GM19035 (cell line): ENCODE results near the gene UQCC5.

Source experiments
- ATAC-seq: cut with Tn5 transposase; IDR thresholded peaks from one replicate; pipeline ENCODE4 v1.9.1; 2021; ENCODE audit not compliant: unreplicated experiment

Gene UQCC5

DNA sequence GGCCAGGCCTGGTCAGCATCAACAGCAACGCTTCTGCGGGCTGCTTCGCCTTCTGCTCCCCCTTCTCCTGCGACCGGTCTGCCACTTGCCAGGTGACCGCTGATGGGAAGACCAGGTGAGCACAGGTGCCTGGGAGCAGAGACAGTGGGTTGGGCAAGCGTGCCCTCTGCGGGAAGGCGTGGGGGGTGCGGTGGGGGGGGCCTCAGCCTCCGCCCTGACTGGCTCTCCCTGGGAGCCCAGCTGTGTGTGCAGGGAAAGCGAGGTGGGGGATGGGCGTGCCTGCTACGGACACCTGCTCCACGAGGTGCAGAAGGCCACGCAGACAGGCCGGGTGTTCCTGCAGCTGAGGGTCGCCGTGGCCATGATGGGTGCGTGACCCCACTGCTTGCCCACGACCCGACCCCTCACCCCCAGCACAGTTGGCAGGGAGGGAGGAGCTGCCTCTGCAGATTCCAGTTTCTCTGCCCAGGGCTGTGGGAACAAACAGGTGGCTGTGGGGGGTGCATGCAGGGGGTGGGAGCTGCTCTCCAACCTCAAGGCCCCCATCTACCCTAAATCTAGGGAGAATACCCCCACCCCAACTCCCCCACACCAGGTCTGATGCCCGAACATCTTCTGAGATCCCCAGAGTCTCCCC, 32.5 kb upstream of the UQCC5 start:
- no peak for ATAC-seq

DNA sequence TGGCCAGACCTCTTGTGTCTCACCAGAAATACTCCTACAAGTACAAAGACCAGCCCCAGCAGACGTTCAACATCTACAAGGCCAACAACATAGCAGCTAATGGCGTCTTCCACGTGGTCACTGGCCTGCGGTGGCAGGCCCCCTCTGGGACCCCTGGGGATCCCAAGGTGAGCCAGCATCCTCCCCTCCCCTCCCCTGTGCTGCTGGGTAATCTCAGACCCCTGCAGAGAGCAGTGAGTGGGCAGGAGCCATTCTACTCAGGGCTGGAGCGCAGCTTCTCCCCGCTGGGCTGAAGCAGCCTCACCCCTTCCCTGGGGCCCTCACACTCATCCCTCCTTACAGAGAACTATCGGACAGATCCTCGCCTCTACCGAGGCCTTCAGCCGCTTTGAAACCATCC, 31.4 kb upstream of the UQCC5 start:
- no peak for ATAC-seq

DNA sequence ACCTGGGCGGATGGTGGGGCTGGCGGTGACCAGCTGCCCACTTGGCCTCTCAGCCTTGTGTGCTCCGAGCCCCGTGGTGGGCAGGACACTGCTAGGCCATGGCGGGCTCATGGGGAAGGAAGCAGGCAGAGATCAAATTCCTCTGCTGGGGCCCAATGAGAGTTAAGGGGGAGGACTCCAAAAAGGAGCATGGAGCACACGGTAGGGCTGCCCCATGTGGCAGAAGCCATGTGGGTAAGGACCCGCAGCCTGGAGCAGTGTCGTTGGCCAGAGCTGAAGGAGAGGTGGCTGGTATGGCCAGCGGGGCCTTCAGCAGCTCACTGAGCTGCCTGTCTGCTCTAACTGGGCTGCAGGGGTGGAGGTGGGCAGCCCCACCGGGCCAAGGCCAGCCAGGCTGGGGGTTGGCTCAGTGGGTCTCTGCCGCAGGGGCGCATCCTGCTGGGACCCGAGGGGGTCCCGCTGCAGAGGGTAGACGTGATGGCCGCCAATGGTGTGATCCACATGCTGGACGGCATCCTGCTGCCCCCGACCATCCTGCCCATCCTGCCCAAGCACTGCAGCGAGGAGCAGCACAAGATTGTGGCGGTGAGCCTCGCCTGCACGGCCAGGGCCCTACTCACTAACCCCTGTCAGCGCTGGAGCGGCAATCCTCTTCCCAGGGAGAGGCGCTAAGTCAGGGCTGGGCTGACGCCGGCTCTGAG, 30.0 kb upstream of the UQCC5 start:
- ATAC-seq: no peak

DNA sequence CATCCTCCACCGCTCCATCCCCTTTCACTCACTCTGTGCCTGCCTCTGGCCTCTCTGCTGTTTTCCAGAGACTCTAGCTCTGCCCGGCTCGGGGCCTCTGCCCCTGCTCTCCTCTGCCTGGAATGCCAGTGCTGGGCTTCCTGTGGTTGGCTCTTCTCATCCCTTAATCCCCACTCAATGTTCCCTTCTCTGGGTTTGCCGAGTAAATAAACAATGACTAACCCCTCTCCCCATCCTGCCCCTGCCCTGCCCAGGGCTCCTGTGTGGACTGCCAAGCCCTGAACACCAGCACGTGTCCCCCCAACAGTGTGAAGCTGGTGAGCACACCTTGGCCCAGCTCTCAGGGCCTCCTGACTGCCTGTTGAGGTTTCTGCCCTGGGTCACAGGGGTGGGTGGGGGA, 29.0 kb upstream of the UQCC5 start:
- ATAC-seq: no peak

DNA sequence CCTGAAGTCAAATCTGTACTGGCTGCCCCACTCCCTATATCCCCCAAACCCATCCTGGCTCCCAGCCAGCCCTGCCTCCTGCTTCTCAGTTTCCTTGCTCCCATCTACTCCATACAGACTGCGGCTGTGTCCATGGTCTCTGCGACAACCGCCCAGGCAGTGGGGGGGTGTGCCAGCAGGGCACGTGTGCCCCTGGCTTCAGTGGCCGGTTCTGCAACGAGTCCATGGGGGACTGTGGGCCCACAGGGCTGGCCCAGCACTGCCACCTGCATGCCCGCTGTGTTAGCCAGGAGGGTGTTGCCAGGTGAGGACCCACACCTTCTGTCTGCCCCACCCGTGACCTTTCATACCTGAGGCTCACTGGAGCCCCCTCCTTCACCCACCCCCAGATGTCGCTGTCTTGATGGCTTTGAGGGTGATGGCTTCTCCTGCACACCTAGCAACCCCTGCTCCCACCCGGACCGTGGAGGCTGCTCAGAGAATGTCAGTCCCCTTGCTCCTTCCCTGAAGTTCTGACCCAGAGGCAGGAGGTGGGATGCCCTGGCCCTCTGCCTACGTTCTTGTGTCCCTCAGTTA, 26.6 kb upstream of the UQCC5 start:
- no peak for ATAC-seq

DNA sequence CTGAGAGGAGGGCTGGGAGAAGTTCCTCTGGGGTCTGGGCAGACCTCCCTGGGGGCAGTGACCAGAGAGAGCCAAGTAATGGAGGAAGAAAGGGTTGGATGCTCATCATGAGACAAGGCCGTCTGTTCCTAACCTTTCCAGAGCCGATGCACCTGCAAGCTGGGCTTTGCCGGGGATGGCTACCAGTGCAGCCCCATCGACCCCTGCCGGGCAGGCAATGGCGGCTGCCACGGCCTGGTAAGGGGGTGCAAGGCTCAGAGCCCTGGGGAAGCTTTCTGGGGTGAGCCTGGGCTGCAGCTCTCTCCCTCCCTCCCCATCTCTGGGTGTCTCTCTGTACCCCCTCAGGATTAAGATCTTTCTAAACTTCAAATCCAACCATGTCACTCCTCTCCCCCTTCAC, 24.9 kb upstream of the UQCC5 start:
- no peak for ATAC-seq

DNA sequence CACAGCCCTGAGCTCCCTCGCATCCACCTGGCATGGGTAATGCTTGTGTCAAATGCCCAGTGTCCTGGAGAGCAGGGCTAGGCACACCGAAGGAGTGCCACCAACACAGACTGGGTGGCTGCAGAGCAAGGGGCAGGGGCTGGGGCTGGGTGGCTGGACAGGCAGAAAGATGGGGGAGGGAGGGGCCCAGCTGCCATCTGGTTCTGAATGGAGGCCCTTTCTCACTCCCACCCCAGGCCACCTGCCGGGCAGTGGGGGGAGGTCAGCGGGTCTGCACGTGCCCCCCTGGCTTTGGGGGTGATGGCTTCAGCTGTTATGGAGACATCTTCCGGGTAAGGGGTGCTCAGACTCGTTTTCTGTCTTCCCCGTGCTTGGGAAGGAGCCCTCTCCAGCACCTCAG, 24.3 kb upstream of the UQCC5 start:
- ATAC-seq: no peak

DNA sequence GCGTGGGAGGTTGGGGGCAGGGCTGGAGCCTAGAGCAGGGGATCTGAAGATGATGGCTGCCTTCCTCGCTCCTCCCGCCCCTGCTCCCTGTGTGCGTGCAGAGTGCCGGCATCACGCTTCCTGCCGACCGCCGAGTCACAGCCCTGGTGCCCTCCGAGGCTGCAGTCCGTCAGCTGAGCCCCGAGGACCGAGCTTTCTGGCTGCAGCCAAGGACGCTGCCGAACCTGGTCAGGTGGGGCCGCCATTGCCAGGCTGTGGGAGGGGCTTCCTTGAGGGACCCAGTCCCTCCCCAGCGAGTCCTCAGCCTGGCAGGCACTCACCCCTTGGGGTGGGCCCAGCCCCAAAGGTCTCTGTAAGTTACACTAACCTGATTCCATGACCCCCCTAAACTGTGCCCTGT, 23.7 kb upstream of the UQCC5 start:
- ATAC-seq: no peak

DNA sequence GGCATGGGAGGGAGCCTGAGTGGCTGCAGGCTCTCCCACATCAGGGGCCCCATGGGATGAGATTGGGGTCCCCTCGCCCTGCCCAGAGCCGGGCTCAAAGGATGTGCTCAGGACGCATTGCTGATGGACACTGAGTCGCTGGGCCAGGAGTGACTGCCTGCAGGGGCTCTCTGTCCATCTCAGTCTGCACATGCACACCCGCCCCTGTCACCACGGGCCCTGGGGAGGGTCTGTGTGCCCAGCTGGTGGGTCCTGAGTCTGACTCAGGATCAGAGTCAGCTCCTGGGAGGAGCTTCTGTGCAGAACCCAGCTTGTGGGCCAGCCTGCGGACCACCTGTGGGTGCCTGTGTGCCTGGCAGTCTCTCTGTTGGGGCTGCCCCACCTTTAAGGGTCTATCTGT, 23.1 kb upstream of the UQCC5 start:
- no peak for ATAC-seq

DNA sequence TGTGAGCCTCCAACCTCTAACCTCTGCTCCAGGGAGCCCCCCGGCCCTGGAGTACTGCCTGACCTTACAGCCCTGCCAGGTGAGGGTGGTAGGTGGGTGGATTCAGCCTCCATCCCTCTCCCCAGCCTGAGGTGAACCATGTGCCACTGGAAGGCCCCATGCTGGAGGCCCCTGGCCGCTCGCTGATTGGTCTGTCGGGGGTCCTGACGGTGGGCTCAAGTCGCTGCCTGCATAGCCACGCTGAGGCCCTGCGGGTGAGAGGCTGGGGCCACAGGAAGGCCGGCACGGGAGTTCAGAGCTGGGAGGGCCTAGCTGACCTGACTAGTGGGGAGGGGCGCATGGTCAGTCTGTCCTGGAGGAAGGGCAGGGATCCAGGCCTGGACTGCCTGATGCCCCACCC, 21.8 kb upstream of the UQCC5 start:
- no peak for ATAC-seq

DNA sequence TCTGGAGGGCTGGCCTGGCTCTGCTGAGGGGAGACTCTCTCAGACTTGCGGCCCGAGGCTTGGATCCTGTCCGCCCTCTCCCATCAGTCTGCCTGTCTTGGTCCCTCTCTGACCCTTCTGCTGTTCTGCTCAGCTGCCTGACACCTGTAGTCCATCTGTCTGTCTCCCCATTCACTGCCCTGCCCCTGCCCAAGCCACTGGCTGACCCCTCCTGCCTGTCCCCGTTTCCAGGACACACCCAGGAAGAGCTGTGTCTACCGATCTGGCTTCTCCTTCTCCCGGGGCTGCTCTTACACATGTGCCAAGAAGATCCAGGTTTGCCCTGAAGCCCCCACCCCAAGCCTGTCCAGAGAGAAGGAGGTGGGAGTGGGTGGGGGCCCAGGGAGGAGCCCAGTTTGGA, 21.2 kb upstream of the UQCC5 start:
- no peak for ATAC-seq

DNA sequence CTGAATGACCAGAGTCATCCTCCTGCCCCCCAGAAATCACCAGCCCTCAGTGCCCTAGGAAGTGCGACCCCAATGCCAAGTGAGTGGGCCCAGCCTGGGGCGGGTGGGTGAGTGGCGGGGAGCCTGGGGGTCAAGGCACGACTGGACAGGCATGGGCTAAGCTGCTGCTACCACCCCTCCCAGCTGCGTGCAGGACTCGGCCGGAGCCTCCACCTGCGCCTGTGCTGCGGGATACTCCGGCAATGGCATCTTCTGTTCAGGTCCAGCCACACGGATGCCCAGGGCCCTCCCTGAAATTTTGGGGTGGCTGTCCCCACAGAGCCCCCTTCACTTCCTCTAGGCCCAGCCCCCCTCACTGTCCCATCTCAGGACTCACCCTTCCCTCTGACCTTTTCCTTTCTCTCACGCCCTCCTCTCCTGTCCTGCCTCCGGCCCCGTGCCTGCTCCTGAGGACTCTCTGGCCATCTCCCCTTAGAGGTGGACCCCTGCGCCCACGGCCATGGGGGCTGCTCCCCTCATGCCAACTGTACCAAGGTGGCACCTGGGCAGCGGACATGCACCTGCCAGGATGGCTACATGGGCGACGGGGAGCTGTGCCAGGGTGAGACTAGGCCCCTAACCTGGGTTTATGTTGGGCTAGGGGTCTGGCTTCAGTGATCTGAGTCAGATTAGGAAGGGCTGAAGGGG, 19.8 kb upstream of the UQCC5 start:
- ATAC-seq: no peak

DNA sequence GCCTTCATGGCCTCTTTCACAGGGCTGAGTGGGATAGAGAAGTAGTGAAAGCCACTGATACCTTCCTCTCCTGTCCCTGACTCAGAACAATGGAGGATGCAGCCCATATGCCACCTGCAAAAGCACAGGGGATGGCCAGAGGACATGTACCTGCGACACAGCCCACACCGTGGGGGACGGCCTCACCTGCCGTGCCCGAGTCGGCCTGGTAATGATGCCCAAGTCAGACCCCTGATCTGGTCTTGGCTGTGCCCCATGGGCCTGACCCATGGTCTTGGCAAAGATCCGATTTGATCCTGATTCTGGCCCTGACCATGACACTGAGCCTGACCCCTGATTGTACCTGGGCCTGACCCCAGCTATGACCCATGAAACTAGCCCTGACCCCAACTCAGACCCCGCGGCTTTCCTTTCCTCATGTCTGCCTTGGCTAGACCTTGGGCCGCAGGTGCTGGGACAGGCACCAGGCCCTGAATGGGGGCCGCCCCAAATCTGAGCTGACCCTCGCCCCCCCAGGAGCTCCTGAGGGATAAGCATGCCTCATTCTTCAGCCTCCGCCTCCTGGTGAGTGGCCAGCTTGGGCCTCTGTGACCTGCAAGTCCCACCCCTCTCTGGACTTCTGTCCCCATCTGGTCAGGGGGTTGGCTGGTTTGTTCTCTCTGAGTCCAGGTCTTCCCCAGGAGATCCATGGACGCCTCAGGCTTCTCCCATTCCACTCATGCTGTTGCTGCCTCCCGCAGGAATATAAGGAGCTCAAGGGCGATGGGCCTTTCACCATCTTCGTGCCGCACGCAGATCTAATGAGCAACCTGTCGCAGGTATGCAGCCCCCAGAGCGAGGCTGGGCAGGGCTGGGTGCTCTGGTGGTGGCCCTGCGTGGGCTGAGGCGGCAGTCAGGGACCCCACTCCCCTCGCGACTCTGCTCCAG, 18.3 kb upstream of the UQCC5 start:
- no peak for ATAC-seq

DNA sequence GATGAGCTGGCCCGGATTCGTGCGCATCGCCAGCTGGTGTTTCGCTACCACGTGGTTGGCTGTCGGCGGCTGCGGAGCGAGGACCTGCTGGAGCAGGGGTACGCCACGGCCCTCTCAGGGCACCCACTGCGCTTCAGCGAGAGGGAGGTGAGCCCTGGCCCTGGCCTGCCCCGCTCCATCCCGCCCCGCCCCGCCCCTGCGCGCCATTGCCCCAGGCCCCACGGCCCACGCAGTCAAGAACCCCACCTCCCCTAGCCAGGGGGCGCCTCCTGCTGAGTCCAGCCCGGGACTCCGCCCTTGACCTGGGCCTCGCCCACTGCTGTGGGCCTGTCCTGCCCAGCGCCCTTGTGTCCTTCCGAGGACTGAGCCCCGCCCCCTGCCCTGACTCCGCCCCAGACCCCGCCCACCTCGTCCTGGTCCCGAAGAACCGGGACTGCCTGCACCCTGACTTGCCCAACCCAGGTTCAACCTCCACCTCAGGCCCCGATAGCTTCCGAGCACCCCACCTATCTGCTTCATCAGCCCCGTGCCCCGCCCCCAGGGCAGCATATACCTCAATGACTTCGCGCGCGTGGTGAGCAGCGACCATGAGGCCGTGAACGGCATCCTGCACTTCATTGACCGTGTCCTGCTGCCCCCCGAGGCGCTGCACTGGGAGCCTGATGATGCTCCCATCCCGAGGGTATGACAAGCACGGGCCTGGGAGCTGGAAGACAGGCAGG, 17.5 kb upstream of the UQCC5 start:
- ATAC-seq: no peak

DNA sequence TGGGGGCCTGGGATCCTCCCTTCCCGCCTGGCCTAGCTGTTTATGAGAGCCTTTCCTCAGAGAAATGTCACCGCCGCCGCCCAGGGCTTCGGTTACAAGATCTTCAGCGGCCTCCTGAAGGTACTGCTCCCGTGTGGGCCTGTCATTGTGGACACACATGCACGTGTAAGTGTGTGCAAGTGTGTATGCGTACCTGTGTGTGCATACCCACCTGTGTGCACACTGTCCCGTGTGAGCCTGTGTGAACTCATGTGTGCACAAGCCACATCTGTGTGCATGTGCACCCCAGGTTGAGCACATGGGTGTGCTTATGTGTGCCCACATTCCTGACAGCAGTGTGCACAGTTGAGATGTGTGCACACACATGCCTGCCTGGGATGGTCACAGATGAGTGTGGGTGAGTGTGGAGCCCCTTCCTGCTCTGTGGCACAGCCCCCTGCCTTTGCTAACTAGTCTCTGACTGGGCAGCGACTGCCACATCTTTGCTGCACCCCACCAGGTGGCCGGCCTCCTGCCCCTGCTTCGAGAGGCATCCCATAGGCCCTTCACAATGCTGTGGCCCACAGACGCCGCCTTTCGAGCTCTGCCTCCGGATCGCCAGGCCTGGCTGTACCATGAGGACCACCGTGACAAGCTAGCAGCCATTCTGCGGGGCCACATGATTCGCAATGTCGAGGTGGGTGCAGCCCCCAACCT, 16.8 kb upstream of the UQCC5 start:
- no peak for ATAC-seq

DNA sequence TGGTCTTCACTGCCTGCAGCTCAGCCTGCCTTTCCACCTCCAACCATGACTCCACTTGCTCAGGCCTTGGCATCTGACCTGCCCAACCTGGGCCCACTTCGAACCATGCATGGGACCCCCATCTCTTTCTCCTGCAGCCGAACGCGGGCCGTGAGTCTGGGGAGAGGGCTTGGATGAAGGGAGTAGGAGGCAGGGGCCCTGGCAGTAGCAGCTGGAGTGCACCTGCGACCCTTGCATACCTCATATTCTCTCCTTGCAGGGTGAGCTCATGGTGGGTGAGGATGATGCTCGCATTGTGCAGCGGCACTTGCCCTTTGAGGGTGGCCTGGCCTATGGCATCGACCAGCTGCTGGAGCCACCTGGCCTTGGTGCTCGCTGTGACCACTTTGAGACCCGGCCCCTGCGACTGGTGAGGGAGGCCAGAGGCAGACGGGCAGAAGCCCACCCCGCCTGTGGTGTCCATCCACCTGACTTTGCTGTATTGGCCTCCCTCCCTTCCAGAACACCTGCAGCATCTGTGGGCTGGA, 16.2 kb upstream of the UQCC5 start:
- no peak for ATAC-seq

DNA sequence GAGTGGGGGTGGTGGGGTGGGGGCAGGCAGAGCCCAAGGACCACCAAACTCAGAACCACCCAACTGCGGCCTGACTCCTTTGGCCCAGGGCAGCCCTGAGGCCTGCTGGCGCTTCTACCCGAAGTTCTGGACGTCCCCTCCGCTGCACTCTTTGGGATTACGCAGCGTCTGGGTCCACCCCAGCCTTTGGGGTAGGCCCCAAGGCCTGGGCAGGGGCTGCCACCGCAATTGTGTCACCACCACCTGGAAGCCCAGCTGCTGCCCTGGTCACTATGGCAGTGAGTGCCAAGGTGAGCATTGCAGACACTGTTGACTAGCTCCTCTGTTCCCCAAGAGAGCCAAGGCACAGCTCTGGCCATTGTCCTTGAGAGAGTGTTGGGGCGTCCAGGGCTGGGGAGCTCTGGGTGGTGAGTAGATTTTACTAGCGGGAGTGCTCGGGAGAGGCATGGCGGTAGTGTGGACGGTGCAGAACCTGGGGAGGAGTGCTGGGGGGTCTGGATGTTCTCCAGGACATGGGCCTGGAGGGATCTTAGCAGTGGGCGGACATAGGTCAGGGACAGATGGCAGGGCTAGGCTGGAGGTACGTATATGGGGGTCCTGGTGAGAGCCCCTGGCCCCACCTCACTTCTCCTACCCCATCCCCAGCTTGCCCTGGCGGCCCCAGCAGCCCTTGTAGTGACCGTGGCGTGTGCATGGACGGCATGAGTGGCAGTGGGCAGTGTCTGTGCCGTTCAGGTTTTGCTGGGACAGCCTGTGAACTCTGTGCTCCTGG, 15.5 kb upstream of the UQCC5 start:
- no peak for ATAC-seq

DNA sequence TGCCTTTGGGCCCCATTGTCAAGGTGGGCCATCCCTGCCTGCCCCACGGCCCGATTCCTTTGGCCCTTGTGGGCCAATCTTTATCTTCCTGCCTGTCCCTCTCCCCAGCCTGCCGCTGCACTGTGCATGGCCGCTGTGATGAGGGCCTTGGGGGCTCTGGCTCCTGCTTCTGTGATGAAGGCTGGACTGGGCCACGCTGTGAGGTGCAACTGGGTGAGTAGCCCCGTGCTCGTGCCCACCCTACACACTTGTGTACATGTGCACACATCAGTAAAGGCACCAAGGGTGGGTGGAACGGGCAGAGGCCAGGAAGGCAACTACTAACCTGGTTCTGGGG, 14.9 kb upstream of the UQCC5 start:
- ATAC-seq: no peak
